GM10266 (cell line): ENCODE data around the gene ZBTB43.

Source experiments
- DNase-seq: peaks from one replicate; pipeline ENCODE4 v3.0.0; 2012; ENCODE audit errors: extremely low spot score
- TF ChIP-seq, protein P1 (sequence below): IDR thresholded peaks from 2 replicates; pipeline ENCODE4 v1.5.1; 2012; ENCODE audit warnings: mild to moderate bottlenecking, low read depth; ENCODE audit not compliant: control insufficient read depth, insufficient read depth; ENCODE audit errors: missing control alignments

Gene ZBTB43, protein sequence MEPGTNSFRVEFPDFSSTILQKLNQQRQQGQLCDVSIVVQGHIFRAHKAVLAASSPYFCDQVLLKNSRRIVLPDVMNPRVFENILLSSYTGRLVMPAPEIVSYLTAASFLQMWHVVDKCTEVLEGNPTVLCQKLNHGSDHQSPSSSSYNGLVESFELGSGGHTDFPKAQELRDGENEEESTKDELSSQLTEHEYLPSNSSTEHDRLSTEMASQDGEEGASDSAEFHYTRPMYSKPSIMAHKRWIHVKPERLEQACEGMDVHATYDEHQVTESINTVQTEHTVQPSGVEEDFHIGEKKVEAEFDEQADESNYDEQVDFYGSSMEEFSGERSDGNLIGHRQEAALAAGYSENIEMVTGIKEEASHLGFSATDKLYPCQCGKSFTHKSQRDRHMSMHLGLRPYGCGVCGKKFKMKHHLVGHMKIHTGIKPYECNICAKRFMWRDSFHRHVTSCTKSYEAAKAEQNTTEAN

DNA sequence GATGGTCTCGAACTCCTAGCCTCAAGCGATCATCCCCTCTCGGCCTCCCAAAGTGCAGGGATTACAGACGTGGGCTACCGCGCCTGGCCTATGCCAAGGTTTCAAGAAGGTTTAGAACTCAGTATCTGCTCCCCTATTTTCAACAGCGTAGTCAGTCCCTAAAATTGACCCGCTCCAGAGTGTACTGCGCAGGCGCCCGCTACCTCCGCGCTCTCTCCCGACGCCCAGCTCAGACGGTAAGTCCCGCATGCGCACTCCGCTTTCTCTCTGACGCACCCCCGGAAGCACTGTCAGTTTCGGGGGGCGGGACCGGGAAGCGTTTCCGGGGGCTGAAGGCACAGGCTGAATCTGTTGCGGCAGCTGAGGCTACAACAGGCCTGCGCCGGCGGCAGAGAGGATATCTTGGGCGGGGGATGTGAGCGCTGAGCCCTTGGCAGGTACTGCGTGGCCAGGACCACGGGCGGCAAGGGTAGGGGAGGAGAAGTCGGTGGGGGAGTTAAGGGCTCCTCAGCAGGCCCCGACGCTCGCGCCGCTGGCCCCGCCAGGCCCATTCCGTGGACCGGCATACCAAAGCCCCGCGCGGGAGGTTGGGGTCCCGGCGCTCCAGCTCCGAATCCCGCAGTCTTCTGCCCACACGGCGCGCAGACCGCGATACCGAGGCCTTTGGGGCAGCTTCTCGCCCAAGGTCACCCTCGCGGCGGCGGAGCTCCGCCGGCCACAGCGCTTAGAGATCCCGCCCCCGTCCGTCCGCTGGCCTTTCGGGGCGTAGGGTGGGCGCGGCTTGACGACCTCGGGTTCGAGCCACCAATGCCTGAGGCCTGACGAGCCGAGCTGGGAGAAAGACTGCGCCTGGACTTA lies at the start of gene ZBTB43:
Gene ZBTB43 (plus strand): TSS at position 345 of the 858 bp plus-strand sequence. CDS start 27,470 bp downstream, outside the sequence.
- peak; percentile 96 for DNase-seq
- TF ChIP-seq, protein P1, sequence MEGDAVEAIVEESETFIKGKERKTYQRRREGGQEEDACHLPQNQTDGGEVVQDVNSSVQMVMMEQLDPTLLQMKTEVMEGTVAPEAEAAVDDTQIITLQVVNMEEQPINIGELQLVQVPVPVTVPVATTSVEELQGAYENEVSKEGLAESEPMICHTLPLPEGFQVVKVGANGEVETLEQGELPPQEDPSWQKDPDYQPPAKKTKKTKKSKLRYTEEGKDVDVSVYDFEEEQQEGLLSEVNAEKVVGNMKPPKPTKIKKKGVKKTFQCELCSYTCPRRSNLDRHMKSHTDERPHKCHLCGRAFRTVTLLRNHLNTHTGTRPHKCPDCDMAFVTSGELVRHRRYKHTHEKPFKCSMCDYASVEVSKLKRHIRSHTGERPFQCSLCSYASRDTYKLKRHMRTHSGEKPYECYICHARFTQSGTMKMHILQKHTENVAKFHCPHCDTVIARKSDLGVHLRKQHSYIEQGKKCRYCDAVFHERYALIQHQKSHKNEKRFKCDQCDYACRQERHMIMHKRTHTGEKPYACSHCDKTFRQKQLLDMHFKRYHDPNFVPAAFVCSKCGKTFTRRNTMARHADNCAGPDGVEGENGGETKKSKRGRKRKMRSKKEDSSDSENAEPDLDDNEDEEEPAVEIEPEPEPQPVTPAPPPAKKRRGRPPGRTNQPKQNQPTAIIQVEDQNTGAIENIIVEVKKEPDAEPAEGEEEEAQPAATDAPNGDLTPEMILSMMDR, result no peak

DNA sequence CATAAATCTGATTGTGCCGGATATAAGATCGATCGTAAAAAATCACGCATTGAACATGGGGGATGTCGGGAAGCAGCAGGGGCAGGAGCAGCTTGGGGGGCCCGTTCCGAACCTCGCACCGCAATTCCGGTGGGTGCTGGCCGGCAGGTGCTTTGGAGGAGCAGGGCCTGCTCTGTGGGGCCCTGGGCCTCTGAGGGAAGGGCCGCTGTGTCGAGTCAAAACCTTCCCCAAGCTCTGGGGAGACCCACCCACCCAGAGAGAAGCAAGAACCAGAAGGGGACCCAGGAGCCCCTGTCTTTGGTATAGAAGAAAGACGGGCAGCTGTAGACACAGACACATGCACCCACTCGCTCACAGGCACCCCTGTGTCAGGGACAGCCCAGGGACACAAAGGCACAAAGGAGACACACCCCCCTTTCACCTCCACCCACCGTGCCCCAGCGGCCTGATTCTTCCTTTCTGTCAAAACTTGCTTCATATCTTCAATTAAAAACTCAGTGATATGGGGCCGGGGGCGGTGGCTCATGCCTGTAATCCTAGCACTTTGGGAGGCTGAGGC lies 49.4 kb upstream of the ZBTB43 start:
- DNase-seq, result no peak
- TF ChIP-seq, protein P1, result no peak

DNA sequence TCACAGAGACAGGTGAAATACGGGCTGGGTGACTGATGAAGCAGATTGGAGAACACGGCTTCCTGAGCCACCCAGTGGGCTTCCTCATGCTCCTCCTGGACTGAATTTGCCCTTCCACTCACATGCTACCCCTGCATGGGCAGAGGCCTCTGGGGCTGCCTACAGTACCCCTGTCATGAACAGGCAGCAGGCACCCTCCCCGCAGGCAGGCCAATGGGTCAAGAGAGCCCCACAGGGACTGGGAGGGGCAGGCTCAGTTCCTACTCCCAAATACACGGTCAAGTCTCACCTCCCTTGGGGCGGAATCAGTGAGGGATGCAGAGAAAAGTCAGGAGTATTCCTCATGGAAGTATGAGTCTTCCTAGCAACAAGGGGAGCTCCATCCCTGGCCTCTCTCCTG lies 48.6 kb upstream of the ZBTB43 start:
- DNase-seq, result no peak
- TF ChIP-seq, protein P1, result no peak

DNA sequence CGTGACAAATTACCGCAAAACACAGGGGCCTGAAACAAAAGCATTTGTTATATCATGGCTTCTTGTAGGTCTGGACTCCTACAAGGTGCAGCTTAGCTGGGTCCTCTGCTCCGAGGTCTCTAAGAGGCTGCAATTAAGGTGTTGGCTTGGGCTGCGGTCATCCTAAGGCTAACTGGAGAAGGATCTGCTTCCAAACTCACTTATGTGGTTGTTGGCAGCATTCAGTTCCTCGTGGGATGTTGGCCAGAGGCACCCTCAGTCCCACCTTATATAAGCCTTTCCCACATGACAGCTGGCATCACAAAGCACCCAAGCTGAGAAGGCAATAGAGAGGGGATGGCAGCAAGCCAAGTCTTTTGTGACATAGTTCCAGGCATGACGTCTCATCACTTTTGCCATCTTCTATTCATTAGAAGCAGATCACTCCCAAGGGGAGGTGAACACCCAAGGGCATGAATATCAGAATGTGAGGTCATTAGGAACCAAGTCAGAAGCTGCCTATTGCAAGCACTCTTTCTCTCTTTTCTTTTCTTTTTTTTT lies 47.9 kb upstream of the ZBTB43 start:
- TF ChIP-seq, protein P1, result no peak
- no peak for DNase-seq

DNA sequence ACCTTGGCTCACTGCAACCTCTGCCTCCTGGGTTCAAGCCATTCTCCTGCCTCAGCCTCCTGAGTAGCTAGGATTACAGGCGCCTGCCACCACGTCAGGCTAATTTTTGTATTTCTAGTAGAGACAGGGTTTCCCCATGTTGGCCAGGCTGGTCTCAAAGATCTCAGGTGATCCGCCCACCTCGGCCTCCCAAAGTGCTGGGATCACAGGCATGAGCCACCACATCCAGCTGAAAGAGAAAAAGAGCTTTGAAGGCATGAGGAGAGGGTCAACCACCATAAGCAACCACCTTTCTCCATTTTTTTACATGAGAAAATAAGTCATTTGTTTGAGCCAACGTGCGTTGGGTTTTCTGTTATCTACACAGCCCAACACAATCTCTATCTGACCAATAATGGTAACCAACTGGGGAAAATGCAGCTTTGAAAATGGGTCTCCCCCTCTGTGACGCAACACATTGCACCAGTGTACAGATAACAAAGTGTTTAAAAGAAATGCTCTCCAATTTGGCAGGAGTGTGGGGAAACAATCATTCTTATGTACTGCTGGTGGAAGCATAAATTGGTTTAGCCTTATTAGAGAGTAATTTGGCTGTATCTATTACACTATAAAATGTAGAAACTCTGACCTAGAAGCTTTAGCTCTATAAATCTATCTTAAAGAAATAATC lies 45.8 kb upstream of the ZBTB43 start:
- TF ChIP-seq, protein P1, result no peak
- no peak for DNase-seq

DNA sequence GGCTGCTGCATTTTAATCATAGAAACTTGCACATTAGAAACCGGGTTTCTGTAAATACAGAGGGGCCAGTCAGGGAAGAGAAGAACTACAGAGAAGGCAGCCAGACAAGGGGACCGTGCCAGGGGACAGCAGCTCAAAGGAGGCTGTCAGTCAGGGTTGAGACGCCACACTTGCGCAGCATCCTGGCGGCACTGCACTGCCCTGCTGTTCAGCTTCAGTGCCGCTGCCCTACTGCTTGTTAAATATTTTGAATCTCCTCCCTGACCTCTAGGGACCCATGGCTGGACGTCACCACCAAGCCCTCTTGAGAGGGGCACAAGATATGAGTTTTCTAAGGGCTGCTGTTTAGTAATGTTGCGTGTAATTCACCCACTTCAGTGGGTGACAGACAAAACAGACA lies 43.6 kb upstream of the ZBTB43 start:
- TF ChIP-seq, protein P1, result no peak
- DNase-seq, result no peak
